ACC112 (cell line): ENCODE results near the gene MBTPS1.

Experiments used
- H2AFZ ChIP-seq: fragments of 200-600 bp; sonication (generic); one replicate; pipeline ENCODE4 v1.6.0; 2017; ENCODE audit warnings: antibody characterized with exemption, low read length; ENCODE audit not compliant: unreplicated experiment
- H3K27ac ChIP-seq: fragments of 200-600 bp; sonication (generic); 2 replicates; pipeline ENCODE4 v1.5.1; 2014; ENCODE audit warnings: low read depth, mild to moderate bottlenecking, antibody characterized with exemption, low read length, moderate library complexity
- H3K27me3 ChIP-seq: fragments of 200-600 bp; sonication (generic); 2 replicates; pipeline ENCODE4 v1.6.1; 2014; ENCODE audit warnings: mild to moderate bottlenecking, antibody characterized with exemption, low read length, moderate library complexity, mixed read lengths; ENCODE audit not compliant: insufficient read depth
- H3K36me3 ChIP-seq: fragments of 200-600 bp; sonication (generic); 2 replicates; pipeline ENCODE4 v1.6.1; 2016; ENCODE audit warnings: mild to moderate bottlenecking, antibody characterized with exemption, low read length, moderate library complexity, mixed read lengths; ENCODE audit not compliant: insufficient read depth
- H3K4me1 ChIP-seq: fragments of 200-600 bp; sonication (generic); one replicate; pipeline ENCODE4 v1.6.1; 2016; ENCODE audit warnings: low read length, mixed read lengths; ENCODE audit not compliant: insufficient read depth, unreplicated experiment, control insufficient read depth
- H3K4me3 ChIP-seq: fragments of 200-600 bp; sonication (generic); 2 replicates; pipeline ENCODE4 v1.5.1; 2014; ENCODE audit warnings: mild to moderate bottlenecking, low read depth, low read length
- H3K79me2 ChIP-seq: fragments of 200-600 bp; sonication (generic); one replicate; pipeline ENCODE4 v1.6.0; 2016; ENCODE audit warnings: low read length; ENCODE audit not compliant: control insufficient read depth, unreplicated experiment, insufficient read depth

Gene MBTPS1

GRCh38 chr16:84043486-84044117, 73.1 kb downstream of the MBTPS1 start:
- no peaks in the 10 kb centered on the region for H3K36me3 ChIP-seq
- no peak overlapping the region for H3K4me3 ChIP-seq
- no peak overlapping the region for H3K27ac ChIP-seq
- H3K27me3 ChIP-seq = peaks cover 32% of the 10 kb centered on the region
- no peak overlapping the region for H2AFZ ChIP-seq
- no peaks in the 10 kb centered on the region for H3K79me2 ChIP-seq
- no peaks in the 10 kb centered on the region for H3K4me1 ChIP-seq

DNA sequence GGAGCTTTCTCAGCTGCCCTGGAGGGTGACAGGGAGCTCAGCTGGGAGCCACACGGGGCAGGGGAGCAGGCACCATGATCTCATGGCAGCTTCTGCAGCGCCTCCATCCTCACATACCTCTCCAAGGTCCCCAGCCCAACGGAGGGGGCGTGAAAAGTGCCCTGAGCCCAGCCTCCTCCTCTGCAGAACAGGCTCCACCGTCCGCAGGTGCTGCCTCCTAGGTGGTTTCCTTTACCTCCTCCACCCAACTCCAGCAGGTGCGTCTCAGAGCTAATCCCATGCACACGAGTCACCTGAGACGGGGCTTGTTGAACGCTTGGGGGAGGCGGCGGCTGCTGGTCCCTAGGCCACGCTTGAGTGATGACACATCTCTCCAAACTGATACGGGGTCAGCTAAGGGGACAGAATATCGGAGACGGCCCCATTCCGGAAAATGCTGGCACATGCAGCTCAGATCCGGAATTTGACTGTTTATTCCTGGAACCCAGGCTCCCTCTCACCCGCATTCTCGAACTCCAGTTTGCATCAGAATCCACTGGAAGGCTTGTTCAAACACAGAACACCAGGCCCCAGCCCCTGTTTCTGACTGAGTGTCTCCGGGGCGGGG, 73.8 kb downstream of the MBTPS1 start:
- no peak overlapping the region for H3K27ac ChIP-seq
- H3K36me3 ChIP-seq = no peaks in the 10 kb centered on the region
- H3K4me1 ChIP-seq = no peaks in the 10 kb centered on the region
- H3K79me2 ChIP-seq = no peaks in the 10 kb centered on the region
- H3K27me3 ChIP-seq = peaks cover 36% of the 10 kb centered on the region
- no peak overlapping the region for H2AFZ ChIP-seq
- no peak overlapping the region for H3K4me3 ChIP-seq

DNA sequence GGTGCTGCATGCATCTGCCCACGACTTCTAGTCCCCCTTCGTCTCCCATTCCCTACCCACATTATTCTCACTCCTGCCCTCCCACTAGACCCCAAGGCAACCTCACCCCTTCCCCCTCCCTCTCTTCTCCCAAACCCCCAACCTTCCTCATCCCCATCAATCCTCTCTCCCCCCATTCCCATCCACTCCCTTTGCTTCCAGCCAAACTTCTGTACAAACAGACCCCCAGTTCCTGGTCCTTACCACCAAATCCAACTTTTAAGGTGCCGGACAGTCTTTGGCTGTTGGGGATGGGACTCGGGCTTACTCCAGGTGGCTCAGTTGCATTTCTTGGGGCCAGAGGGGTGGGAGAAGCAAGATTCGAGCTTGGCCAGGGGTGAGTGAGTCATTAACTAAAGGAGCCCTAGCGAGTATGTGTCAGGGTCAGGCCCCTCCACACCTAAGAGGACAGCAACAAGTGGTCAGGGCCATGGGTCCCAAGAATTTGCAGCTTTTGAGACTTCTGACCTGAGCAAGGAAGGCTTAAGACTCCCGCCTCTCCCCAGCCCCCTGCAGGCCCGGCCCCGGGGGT, 74.3 kb downstream of the MBTPS1 start, which contains the start of gene SLC38A8:
TSS of gene SLC38A8 (minus strand) at position 488 of the 571 bp plus-strand sequence. CDS start 638 bp downstream, outside the sequence.
- Histone ChIP-seq H2AFZ (no peak within 1 kb of the TSS), H3K4me1 (no peaks in the 10 kb centered on the region), H3K27me3 (peaks cover 36% of the 10 kb centered on the region), H3K4me3 (no peak within 1 kb of the TSS), H3K27ac (no peak within 1 kb of the TSS), H3K36me3 (no peaks in the 10 kb centered on the region), H3K79me2 (no peaks in the 10 kb centered on the region)

DNA sequence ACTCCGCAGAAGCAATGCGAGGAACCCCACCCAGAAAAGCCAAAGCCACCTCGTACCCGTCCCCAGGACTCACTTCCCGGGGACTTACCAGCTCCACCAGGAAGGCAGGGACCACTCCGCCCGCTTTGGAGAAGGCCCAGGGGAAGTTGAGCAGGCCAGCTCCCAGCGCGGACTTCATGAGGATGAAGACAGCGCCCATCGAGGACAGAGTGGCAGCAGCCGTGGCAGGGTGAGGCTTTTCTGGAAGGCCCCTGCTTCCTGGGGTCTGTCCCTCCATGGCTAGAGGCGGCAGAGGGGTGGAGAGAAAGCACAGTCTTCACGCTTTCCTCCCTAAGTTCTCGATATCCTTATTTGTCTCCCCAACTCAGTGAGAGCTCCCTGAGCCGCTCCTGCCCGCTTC, 74.9 kb downstream of the MBTPS1 start:
- Histone ChIP-seq H3K27ac (no peak overlapping the region), H2AFZ (no peak overlapping the region), H3K36me3 (no peaks in the 10 kb centered on the region), H3K4me1 (no peaks in the 10 kb centered on the region), H3K4me3 (no peak overlapping the region), H3K79me2 (no peaks in the 10 kb centered on the region), H3K27me3 (peaks cover 36% of the 10 kb centered on the region)

DNA sequence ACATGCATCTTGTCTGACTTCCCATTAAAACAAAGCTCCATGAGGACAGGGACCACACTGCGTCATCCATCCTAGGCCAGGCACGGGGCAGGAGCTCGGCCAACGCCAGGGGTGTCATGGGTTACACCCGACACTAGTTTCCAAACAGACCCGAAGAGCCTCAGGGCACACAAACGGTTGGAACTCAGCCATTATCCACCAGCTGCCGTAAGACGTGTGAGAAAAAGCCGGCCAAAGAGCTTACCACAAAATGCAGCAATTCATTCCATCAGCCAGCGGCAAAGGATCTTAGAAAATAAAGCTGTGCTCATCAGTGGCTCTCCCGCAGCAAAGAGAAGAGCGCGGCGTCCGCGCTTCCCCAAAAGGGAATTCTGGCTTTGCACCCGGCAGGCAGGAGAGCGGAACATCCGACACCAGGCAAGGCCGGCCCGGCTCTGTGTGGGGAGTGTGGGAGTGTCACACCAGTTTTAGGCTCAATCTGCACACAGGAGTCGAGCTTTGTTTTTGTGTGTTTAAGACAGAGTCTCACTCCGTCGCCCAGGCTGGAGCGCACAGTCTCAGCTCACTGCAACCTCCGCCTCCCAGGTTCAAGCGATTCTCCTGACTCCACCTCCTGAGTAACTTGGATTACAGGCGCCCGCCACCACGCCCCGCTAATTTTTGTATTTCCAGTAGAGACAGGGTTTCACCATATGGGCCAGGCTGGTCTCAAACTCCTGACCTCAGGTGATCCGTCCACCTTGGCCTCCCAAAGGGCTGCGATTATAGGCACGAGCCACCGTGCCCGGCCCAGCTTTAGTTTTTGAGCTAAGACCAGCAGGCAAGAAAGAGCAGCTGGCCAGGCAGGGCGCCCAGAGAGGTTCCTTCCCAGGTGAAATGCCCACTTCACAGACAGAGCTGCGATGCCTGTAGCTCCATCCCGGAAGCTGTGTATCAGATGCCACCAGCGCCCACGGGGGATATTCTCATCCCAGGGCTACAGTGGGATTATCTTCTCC, 75.6 kb downstream of the MBTPS1 start:
- Histone ChIP-seq H3K4me3 (no peak overlapping the region), H3K36me3 (no peaks in the 10 kb centered on the region), H2AFZ (no peak overlapping the region), H3K27me3 (peaks cover 40% of the 10 kb centered on the region), H3K27ac (no peak overlapping the region), H3K79me2 (no peaks in the 10 kb centered on the region), H3K4me1 (no peaks in the 10 kb centered on the region)

DNA sequence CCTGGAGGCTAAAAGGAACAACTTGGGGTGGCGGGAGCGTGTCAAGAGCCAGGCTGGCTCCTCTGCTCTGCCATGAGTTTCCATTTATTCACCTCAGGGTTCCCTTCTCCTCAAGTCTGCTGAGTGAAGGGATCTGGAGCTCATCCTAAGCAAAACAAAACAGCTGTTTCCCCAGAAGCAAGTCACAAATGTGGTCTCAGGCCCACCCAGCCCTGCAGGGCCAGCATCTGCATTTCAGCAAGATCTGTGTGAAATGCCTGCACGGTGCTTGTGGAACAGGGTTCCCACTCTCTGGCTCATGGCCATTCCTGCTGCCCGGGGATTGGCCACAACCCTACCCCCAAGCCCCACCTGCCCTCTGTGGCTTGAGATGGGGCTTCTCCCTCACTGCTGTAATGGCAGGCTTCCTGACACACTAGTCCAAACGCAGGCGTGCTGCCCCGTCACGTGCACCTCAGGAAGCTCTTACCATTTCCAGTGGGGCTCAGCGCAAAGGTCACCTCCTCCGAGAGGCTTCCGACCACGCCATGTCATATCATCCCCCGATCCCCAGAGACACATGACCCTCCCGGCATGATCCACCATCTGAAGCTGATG, 76.4 kb downstream of the MBTPS1 start:
- Histone ChIP-seq H3K27ac (no peak overlapping the region), H3K36me3 (no peaks in the 10 kb centered on the region), H3K79me2 (no peaks in the 10 kb centered on the region), H3K4me1 (no peaks in the 10 kb centered on the region), H3K27me3 (peaks cover 45% of the 10 kb centered on the region), H2AFZ (no peak overlapping the region), H3K4me3 (no peak overlapping the region)

GRCh38 chr16:84039696-84040095, 77.0 kb downstream of the MBTPS1 start:
- Histone ChIP-seq H3K4me3 (no peak overlapping the region), H3K27ac (no peak overlapping the region), H3K36me3 (no peaks in the 10 kb centered on the region), H2AFZ (no peak overlapping the region), H3K4me1 (no peaks in the 10 kb centered on the region), H3K79me2 (no peaks in the 10 kb centered on the region), H3K27me3 (peaks cover 45% of the 10 kb centered on the region)

DNA sequence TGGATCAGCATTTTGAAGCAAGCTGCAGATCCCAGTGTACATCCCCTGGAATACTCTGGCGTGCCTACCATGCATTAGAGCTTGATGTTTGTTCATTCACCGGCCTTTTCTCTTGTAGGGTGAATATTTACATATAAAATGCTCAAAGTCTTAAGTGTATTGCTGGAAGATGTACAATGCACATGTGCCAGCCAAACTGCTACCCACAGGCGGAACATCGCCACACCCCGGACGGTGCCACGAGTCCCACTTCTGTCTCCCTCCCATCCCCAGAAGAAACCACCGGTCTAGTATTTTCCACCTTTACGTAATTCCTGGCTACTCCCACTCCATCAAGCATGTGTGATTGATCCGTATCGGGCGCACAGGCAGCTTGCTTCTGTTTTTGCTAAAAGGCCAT, 78.3 kb downstream of the MBTPS1 start:
- no peaks in the 10 kb centered on the region for H3K36me3 ChIP-seq
- H3K79me2 ChIP-seq = no peaks in the 10 kb centered on the region
- no peak overlapping the region for H3K27ac ChIP-seq
- no peak overlapping the region for H3K4me3 ChIP-seq
- no peak overlapping the region for H2AFZ ChIP-seq
- H3K27me3 ChIP-seq = peaks cover 45% of the 10 kb centered on the region
- H3K4me1 ChIP-seq = no peaks in the 10 kb centered on the region

DNA sequence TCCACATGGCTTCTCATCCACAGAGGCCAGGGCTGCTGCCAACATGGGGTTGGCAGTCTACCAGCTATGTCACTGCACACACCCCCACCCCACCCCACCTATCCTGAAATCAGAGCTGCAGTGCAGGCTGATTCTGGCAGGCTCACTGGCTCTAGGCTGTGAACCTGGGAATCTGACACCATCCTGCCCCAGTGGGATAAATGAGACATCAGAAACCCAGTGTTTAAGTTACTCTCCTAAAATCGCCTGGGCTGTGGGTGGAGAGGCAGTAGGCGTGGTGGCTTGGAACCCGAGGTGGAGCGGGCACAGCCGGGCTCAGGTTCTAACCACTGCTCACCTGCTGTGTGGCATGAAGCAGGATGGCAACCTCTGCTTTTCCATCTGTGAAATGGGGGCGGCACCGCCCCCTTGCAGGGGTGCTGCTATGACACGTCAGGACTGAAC, 79.7 kb downstream of the MBTPS1 start:
- Histone ChIP-seq H2AFZ (no peak overlapping the region), H3K36me3 (no peaks in the 10 kb centered on the region), H3K27me3 (peaks cover 44% of the 10 kb centered on the region), H3K79me2 (no peaks in the 10 kb centered on the region), H3K4me1 (no peaks in the 10 kb centered on the region), H3K4me3 (no peak overlapping the region), H3K27ac (no peak overlapping the region)

DNA sequence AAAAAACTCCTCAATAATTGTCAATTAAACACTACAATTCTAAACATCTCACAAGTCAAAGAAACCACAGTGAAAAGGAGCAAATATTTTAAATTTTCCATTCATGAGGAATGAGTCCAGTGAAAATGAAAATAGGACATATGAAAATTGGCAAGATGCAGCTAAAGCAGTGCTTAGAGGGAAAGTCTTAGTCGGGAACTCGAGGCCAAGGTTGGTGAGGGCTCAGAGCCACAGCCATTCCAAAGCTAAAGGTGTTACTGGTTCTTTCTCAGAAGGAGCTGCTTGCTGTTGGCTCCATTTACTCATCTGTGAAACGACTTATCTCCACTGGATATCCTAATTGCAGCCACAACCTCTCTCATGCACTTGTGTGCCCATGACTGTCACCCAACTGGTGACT, 80.6 kb downstream of the MBTPS1 start:
- Histone ChIP-seq H3K36me3 (no peaks in the 10 kb centered on the region), H3K79me2 (no peaks in the 10 kb centered on the region), H3K27me3 (peaks cover 35% of the 10 kb centered on the region), H3K4me3 (no peak overlapping the region), H3K4me1 (no peaks in the 10 kb centered on the region), H3K27ac (no peak overlapping the region), H2AFZ (no peak overlapping the region)
